K562 (cell line): Measurements from ENCODE around the gene ZNF718. TPM values are rescaled to one million over a fixed set of nuclear protein-coding genes. Genes with fewer than 3 reads are reported as not detected.
"Not testable (repeated sequence)": the region's sequence is repeated elsewhere in the genome, so short reads cannot be mapped to it uniquely, and the experiment has no call there.

ENCODE experiments used
- ATAC-seq: fragments of 200-7000 bp; cut with Tn5 transposase; 3 replicates; pipeline ENCODE4 v1.9.1; 2020; ENCODE audit warnings: moderate library complexity
- BruUV-seq: library from RNA; stranded (reverse); fragments of 400-500 nt; replicated peaks from 2 replicates; lab custom pipeline; 2021; lab: Mats Ljungman, UMichigan
- CTCF ChIA-PET: fragments of 300-600 bp; formaldehyde crosslinking; extraction: SDS; loops from one replicate; lab custom pipeline; 2021; ENCODE audit warnings: low intra/inter-chr PET ratio; lab: Yijun Ruan, JAX
- POLR2A ChIA-PET: fragments of 300-600, 350-650 bp; sonication (Branson Sonifier 250); formaldehyde crosslinking; extraction: SDS; loops from one replicate; lab custom pipeline; 2021; ENCODE audit warnings: antibody characterized with exemption, inconsistent platforms; lab: Yijun Ruan, JAX
- DNase-seq, 4 experiments: peaks; one replicate each; pipeline versions ENCODE4 v3.0.0 to v3.0.0-alpha.2; 2011 to 2018; ENCODE audit warnings: low spot score in 3 of 4, mixed read lengths in 3 of 4; ENCODE audit errors: extremely low read depth in 1 of 4
- FAIRE-seq: peaks from 2 replicates; lab custom pipeline; 2011; peaks lifted over from hg19 to GRCh38; lab: Jason Lieb, UNC
- H2AFZ ChIP-seq: 2 replicates; pipeline ENCODE4 v1.6.0; 2011; ENCODE audit warnings: low read depth, low read length, control low read depth, inconsistent platforms
- H3K27ac ChIP-seq: fragments of 200-600 bp; 3 replicates; pipeline ENCODE4 v1.8.0; 2011; ENCODE audit warnings: low read depth, mild to moderate bottlenecking, control low read depth, inconsistent platforms, low read length, moderate library complexity, mixed read lengths; ENCODE audit errors: extremely low read depth
- H3K27me3 ChIP-seq, 2 experiments: fragments of 300-600 bp in 1 of 2; 2 replicates in 1 of 2; 3 replicates in 1 of 2; pipeline versions ENCODE4 v1.6.0 to v1.8.0; 2011; ENCODE audit warnings: inconsistent platforms in 2 of 2, low read length in 2 of 2, mild to moderate bottlenecking in 1 of 2, mixed read lengths in 1 of 2, moderate library complexity in 1 of 2; ENCODE audit not compliant: control insufficient read depth in 2 of 2, insufficient read depth in 2 of 2
- H3K36me3 ChIP-seq: fragments of 300-600 bp; 3 replicates; pipeline ENCODE4 v1.8.0; 2011; ENCODE audit warnings: mild to moderate bottlenecking, low read length, inconsistent platforms; ENCODE audit not compliant: control insufficient read depth, insufficient read depth
- H3K4me1 ChIP-seq, 2 experiments: fragments of 200-600 bp in 1 of 2; replicated peaks in 1 of 2; 2 replicates in 1 of 2; 3 replicates in 1 of 2; pipeline versions ENCODE4 v1.5.1 to v1.8.0; 2011; ENCODE audit warnings: inconsistent platforms in 2 of 2, low read length in 2 of 2, mild to moderate bottlenecking in 1 of 2, mixed read lengths in 1 of 2, moderate library complexity in 1 of 2; ENCODE audit not compliant: control insufficient read depth in 2 of 2, insufficient read depth in 2 of 2
- H3K4me2 ChIP-seq: 2 replicates; pipeline ENCODE4 v1.6.1; 2011; ENCODE audit warnings: low read length, control low read depth, inconsistent platforms, mixed read lengths; ENCODE audit not compliant: insufficient read depth
- H3K4me3 ChIP-seq: fragments of 200-600 bp; sonication (generic), shearing (Covaris generic); 2 replicates; pipeline ENCODE4 v1.5.1; 2016; ENCODE audit warnings: control low read depth, inconsistent platforms
- H3K79me2 ChIP-seq: fragments of 200-600 bp; 3 replicates; pipeline ENCODE4 v1.8.0; 2011; ENCODE audit warnings: low read length, inconsistent platforms; ENCODE audit not compliant: control insufficient read depth, insufficient read depth
- H3K9ac ChIP-seq, 2 experiments: 2 replicates each; pipeline versions ENCODE4 v1.6.0 to v1.6.1; 2011; ENCODE audit warnings: low read depth in 2 of 2, low read length in 2 of 2, control low read depth in 1 of 2, inconsistent platforms in 1 of 2, mild to moderate bottlenecking in 1 of 2, mixed read lengths in 1 of 2; ENCODE audit not compliant: insufficient read depth in 1 of 2
- H3K9me1 ChIP-seq: one replicate; pipeline ENCODE4 v1.6.0; 2011; ENCODE audit warnings: inconsistent platforms, mild to moderate bottlenecking, low read length, moderate library complexity; ENCODE audit not compliant: control insufficient read depth, insufficient read depth
- H3K9me3 ChIP-seq: replicated peaks from 2 replicates; pipeline ENCODE4 v1.5.1; 2011; ENCODE audit warnings: low read depth, low read length, inconsistent platforms; ENCODE audit not compliant: control insufficient read depth, insufficient read depth
- H4K20me1 ChIP-seq: replicated peaks from 2 replicates; pipeline ENCODE4 v1.6.1; 2011; ENCODE audit warnings: low read length, inconsistent platforms, mixed read lengths; ENCODE audit not compliant: control insufficient read depth, insufficient read depth
- ZNF354B ChIP-seq: fragments of 250-450 bp; sonication (Bioruptor Pico); IDR thresholded peaks from 2 replicates; pipeline ENCODE4 v1.4.0; 2020
- ZNF507 ChIP-seq: conservative IDR thresholded peaks from 2 replicates; pipeline ENCODE4 v1.6.1; 2017; ENCODE audit warnings: missing genetic modification characterization, missing compliant biosample characterization
- WGBS: fragments of 100-300 bp; shearing (Covaris generic); methylation state at CpG from one replicate; pipeline ENCODE4 v1.1.6; 2016; ENCODE audit warnings: low coverage, mixed read lengths; ENCODE audit not compliant: insufficient coverage; ENCODE audit errors: missing lambda C conversion rate; 5-methylcytosine and 5-hydroxymethylcytosine counted together
- in situ Hi-C: fragments of 300-500 bp; cut with MboI; formaldehyde crosslinking; loops from 4 replicates; pipeline ENCODE4 v1.15.0; 2018; ENCODE audit warnings: inconsistent platforms, mixed read lengths
- intact Hi-C: fragments of 100-400 bp; cut with micrococcal nuclease; formaldehyde crosslinking; loops from 2 replicates; pipeline ENCODE4 v1.14.2; 2022
- polyA plus RNA-seq, 8 experiments: library from polyadenylated mRNA; depleted of rRNA in 4 of 8; stranded (reverse) in 5 of 8; unstranded in 3 of 8; fragments of >200 nt; fragmentation: Nextera tagmentation in 2 of 8; fragmentation: Illumina TruSeq in 1 of 8; extraction: Ambion mirVana in 2 of 8; extraction: Trizol in 1 of 8; gene quantifications; 2 replicates each; pipeline versions ENCODE4 v1.2.1 to v1.2.3, GENCODE V29; 2011 to 2014; ENCODE audit warnings: inconsistent platforms in 1 of 8, missing spikeins in 1 of 8
- total RNA-seq, 7 experiments: library from RNA; depleted of rRNA in 6 of 7; stranded (reverse); fragments of >200 nt in 6 of 7; fragmentation: Illumina TruSeq in 2 of 7; extraction: Trizol in 2 of 7; gene quantifications; 2 replicates each; pipeline versions ENCODE4 v1.2.1 to v1.2.3, GENCODE V29; 2011 to 2021; ENCODE audit warnings: low replicate concordance in 1 of 7

ZNF718 gene
- total and polyA plus RNA-seq, 9 of the 15 experiments (the other 6 are each of a cell fraction or from before 2014, with no cell fraction given), result 1.00 to 5.3 (median 2.7) TPM

- CTCF ChIA-PET, result not testable (repeated sequence)
Observed at GRCh38 chr4:169640-170039, 45.3 kb downstream of the ZNF718 start.

GRCh38 chr4:171318-171717 lies 47.0 kb downstream of the ZNF718 start:
- H3K79me2 ChIP-seq, H3K9me3 ChIP-seq, BruUV-seq, H3K4me1 ChIP-seq, POLR2A ChIA-PET, H2AFZ ChIP-seq, intact Hi-C loops, H3K36me3 ChIP-seq, H3K9ac ChIP-seq, CTCF ChIA-PET, H4K20me1 ChIP-seq, H3K4me2 ChIP-seq, ATAC-seq, H3K9me1 ChIP-seq, FAIRE-seq, H3K27ac ChIP-seq, DNase-seq, H3K27me3 ChIP-seq, H3K4me3 ChIP-seq, in situ Hi-C loops: not testable (repeated sequence)
- 3% methylated on average over 10 of the region's 10 CpGs for WGBS

More at GRCh38 chr4:169640-170039, 45.3 kb downstream of the ZNF718 start:
- H3K4me2 ChIP-seq, H3K27ac ChIP-seq, H4K20me1 ChIP-seq, BruUV-seq, DNase-seq, intact Hi-C loops, H3K9me3 ChIP-seq, H3K4me1 ChIP-seq, H3K9ac ChIP-seq, ATAC-seq, H3K79me2 ChIP-seq, H3K9me1 ChIP-seq, FAIRE-seq, H2AFZ ChIP-seq, in situ Hi-C loops, POLR2A ChIA-PET, H3K27me3 ChIP-seq, H3K36me3 ChIP-seq, H3K4me3 ChIP-seq: not testable (repeated sequence)
- TF ChIP-seq ZNF507 (tag), result peak; percentile 97
- peak; percentile 83 for TF ChIP-seq ZNF354B (CRISPR knock-in tag)
- 2% methylated on average over 3 of the region's 3 CpGs for WGBS
